ENCODE data around the gene CACNA1B. TPM values are rescaled to one million over a fixed set of nuclear protein-coding genes. Genes with fewer than 3 reads are reported as not detected.

The CACNA1B gene
- total and polyA plus RNA-seq, 9 of the 15 experiments (the other 6 are each of a cell fraction or from before 2014, with no cell fraction given) = 0.01 to 0.04 TPM; not detected in 7

DNA sequence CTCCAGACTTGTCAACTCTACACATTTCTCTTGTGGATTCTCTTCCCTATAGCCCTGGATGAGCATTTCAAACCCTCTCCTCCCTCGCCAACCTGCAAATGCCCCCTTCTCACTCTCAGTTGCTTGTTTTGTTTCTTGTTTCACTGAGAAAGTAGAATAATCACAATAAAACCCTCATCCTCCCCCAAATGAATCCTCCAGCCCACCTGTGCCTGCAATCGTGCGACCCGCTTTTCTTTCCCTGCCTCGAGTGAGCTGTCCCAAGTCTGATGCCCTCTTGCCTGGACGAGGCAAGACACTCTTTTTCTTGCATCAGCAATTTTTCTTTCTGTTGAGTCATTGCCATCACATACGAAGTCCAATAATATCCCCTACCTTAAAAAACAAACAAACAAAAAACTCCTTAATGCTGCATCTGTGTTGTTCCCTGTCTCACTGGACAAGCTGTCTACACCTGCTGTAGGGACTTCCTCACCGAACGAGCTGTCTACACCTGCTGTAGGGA, 3.7 kb upstream of the CACNA1B start (continued):
- TF ChIP-seq, protein P1, sequence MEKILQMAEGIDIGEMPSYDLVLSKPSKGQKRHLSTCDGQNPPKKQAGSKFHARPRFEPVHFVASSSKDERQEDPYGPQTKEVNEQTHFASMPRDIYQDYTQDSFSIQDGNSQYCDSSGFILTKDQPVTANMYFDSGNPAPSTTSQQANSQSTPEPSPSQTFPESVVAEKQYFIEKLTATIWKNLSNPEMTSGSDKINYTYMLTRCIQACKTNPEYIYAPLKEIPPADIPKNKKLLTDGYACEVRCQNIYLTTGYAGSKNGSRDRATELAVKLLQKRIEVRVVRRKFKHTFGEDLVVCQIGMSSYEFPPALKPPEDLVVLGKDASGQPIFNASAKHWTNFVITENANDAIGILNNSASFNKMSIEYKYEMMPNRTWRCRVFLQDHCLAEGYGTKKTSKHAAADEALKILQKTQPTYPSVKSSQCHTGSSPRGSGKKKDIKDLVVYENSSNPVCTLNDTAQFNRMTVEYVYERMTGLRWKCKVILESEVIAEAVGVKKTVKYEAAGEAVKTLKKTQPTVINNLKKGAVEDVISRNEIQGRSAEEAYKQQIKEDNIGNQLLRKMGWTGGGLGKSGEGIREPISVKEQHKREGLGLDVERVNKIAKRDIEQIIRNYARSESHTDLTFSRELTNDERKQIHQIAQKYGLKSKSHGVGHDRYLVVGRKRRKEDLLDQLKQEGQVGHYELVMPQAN (IDR thresholded peaks at IDR 0.05; ENCODE audit: borderline replicate concordance) = no peak
- no peak for TF ChIP-seq BRD9 (IDR thresholded peaks at IDR 0.05; ENCODE audit: low read depth, partially characterized antibody)
- no peak for TF ChIP-seq KLF16 (IDR thresholded peaks at IDR 0.05)
- TF ChIP-seq ASH1L (IDR thresholded peaks at IDR 0.05; ENCODE audit: borderline replicate concordance, low read depth, partially characterized antibody) = no peak
- no peak for TF ChIP-seq POLR3A (IDR thresholded peaks at IDR 0.05; ENCODE audit: borderline replicate concordance, extremely low read depth, insufficient read depth, insufficient read length)

- H3K9me1 ChIP-seq (ENCODE audit: control insufficient read depth, insufficient read depth, low read length) = no peaks in the 10 kb centered on the region
- no peak overlapping the region for H3K4me3 ChIP-seq
- BruUV-seq (replicated peaks) = no TSS peak
- CTCF ChIA-PET (ENCODE audit: low intra/inter-chr PET ratio) = no interaction called here
- H3K27ac ChIP-seq (ENCODE audit: extremely low read depth, low read depth, low read length) = no peak overlapping the region
- in situ Hi-C loops (cut with MboI) (no loop called here), intact Hi-C loops (cut with micrococcal nuclease) (no loop called here)
- H3K4me1 ChIP-seq (replicated peaks in 1 of 2; ENCODE audit: control insufficient read depth in 2 of 2, insufficient read depth in 2 of 2, low read length in 2 of 2) = peaks cover 0 to 17% of the 10 kb centered on the region in 2 experiments; a peak in 3 of 5 replicates
- no peaks in the 10 kb centered on the region for H3K9me3 ChIP-seq (replicated peaks; ENCODE audit: control insufficient read depth, insufficient read depth, low read depth, low read length)
- H3K4me2 ChIP-seq (ENCODE audit: insufficient read depth, low read length) = no peak overlapping the region
- no peaks in the 10 kb centered on the region for H3K36me3 ChIP-seq (ENCODE audit: control insufficient read depth, insufficient read depth, low read length)
- H3K27me3 ChIP-seq (ENCODE audit: control insufficient read depth in 2 of 2, insufficient read depth in 2 of 2, low read length in 2 of 2) = peaks cover 8 to 49% of the 10 kb centered on the region in 2 experiments; a peak in 4 of 5 replicates
- 5% methylated on average over 11 of the region's 14 CpGs for WGBS (ENCODE audit: insufficient coverage, low coverage, missing lambda C conversion rate)
- no peak overlapping the region for H2AFZ ChIP-seq (ENCODE audit: low read depth, low read length)
- H3K79me2 ChIP-seq (ENCODE audit: control insufficient read depth, insufficient read depth, low read length) = no peaks in the 10 kb centered on the region
- no peak overlapping the region for H3K9ac ChIP-seq (ENCODE audit: insufficient read depth in 1 of 2, low read depth in 2 of 2, low read length in 2 of 2)
- ATAC-seq (no peak), FAIRE-seq (no peak), DNase-seq (ENCODE audit: extremely low read depth in 1 of 4, low spot score in 3 of 4) (no peak)
- POLR2A ChIA-PET = interaction anchor here (0.6 to 1.8 kb wide), 4 partner anchors 10 to 51 kb away, joined by 3 to 5 read pairs (median 4); no protein-coding TSS in a partner anchor
- TF ChIP-seq ZNF232 (CRISPR knock-in tag; IDR thresholded peaks at IDR 0.05) (no peak), WHSC1 (IDR thresholded peaks at IDR 0.05; ENCODE audit: low read length) (no peak), NONO (IDR thresholded peaks at IDR 0.05; ENCODE audit: low read depth in 2 of 2, low read length in 1 of 2) (no peak), ZNF583 (CRISPR knock-in tag; IDR thresholded peaks at IDR 0.05) (no peak), NFE2L1 (tag; IDR thresholded peaks at IDR 0.05; ENCODE audit: borderline replicate concordance, low read depth) (no peak), EZH2 (IDR thresholded peaks at IDR 0.05; ENCODE audit: borderline replicate concordance, low read depth, low read length) (no peak), HCFC1 (IDR thresholded peaks at IDR 0.05; ENCODE audit: low read depth, low read length) (no peak), CBX2 (IDR thresholded peaks at IDR 0.05; ENCODE audit: insufficient read depth, low read length, poor library complexity, severe bottlenecking) (no peak), NFATC3 (IDR thresholded peaks at IDR 0.05) (no peak), MITF (IDR thresholded peaks at IDR 0.05) (no peak), LARP7 (IDR thresholded peaks at IDR 0.05) (no peak), POLR3A (IDR thresholded peaks at IDR 0.05; ENCODE audit: borderline replicate concordance, extremely low read depth, insufficient read depth, insufficient read length) (no peak)
- H4K20me1 ChIP-seq (replicated peaks; ENCODE audit: control insufficient read depth, insufficient read depth, low read length) = 0 out of 2 replicates have a peak, but pooled peaks cover 4% of the 10 kb centered on the region
Measured at GRCh38 chr9:137875354-137875753, 2.2 kb upstream of the CACNA1B start.
